Measurements from ENCODE around the gene USP48. TPM values are rescaled to one million over a fixed set of nuclear protein-coding genes. Genes with fewer than 3 reads are reported as not detected.

USP48 gene
- total RNA-seq, 2 donors from 2014 or later: 72.8 to 130 TPM

- H3K9me3 Mint-ChIP-seq: no peaks in the 10 kb centered on the region
- H3K27ac Mint-ChIP-seq: no peak overlapping the region
- no peak for ATAC-seq
- no peaks in the 10 kb centered on the region for H3K4me1 Mint-ChIP-seq (ENCODE audit: low read depth in 2 of 2)
- no peaks in the 10 kb centered on the region for H3K36me3 Mint-ChIP-seq
- DNase-seq (ENCODE audit: low spot score): peak; percentile 26
- H3K4me3 Mint-ChIP-seq: no peak overlapping the region
- H3K27me3 Mint-ChIP-seq: peaks cover 7 to 9% of the 10 kb centered on the region in 2 donors
These were observed 116.2 kb downstream of the USP48 start for GRCh38 chr1:21666576-21667320.

GRCh38 chr1:21665711-21666575 is 117.0 kb downstream of the USP48 start:
- Mint-ChIP-seq H3K9me3 (no peaks in the 10 kb centered on the region), H3K27ac (no peak overlapping the region), H3K4me1 (ENCODE audit: low read depth in 2 of 2) (no peaks in the 10 kb centered on the region), H3K27me3 (peaks cover 7 to 13% of the 10 kb centered on the region in 2 donors), H3K36me3 (no peaks in the 10 kb centered on the region), H3K4me3 (no peak overlapping the region)
- no peak for DNase-seq (ENCODE audit: low spot score)
- ATAC-seq: no peak

- Mint-ChIP-seq H3K36me3 (no peaks in the 10 kb centered on the region), H3K27me3 (peaks cover 12 to 16% of the 10 kb centered on the region in 2 donors), H3K4me1 (ENCODE audit: low read depth in 2 of 2) (no peaks in the 10 kb centered on the region), H3K9me3 (no peaks in the 10 kb centered on the region), H3K4me3 (no peak overlapping the region), H3K27ac (no peak overlapping the region)
- no peak for DNase-seq (ENCODE audit: low spot score)
- ATAC-seq: no peak
These were observed 118.0 kb downstream of the USP48 start for GRCh38 chr1:21664806-21665588.

- no peak for DNase-seq (ENCODE audit: low spot score)
- Mint-ChIP-seq H3K36me3 (no peaks in the 10 kb centered on the region), H3K9me3 (no peaks in the 10 kb centered on the region), H3K4me3 (no peak overlapping the region), H3K27me3 (peaks cover 12 to 18% of the 10 kb centered on the region in 2 donors), H3K27ac (no peak overlapping the region), H3K4me1 (ENCODE audit: low read depth in 2 of 2) (peaks cover 0 to 4% of the 10 kb centered on the region in 2 donors)
- no peak for ATAC-seq
These were observed 118.8 kb downstream of the USP48 start for GRCh38 chr1:21663951-21664805.

- Mint-ChIP-seq H3K36me3 (no peaks in the 10 kb centered on the region), H3K27ac (no peak overlapping the region), H3K9me3 (no peaks in the 10 kb centered on the region), H3K4me3 (no peak overlapping the region), H3K27me3 (peaks cover 12 to 18% of the 10 kb centered on the region in 2 donors), H3K4me1 (ENCODE audit: low read depth in 2 of 2) (peaks cover 0 to 4% of the 10 kb centered on the region in 2 donors)
- ATAC-seq: no peak
- DNase-seq (ENCODE audit: low spot score): no peak
These were observed 119.5 kb downstream of the USP48 start for GRCh38 chr1:21663248-21663950.

GRCh38 chr1:21662426-21663247 is 120.3 kb downstream of the USP48 start:
- ATAC-seq (no peak), DNase-seq (ENCODE audit: low spot score) (no peak)
- H3K9me3 Mint-ChIP-seq: no peaks in the 10 kb centered on the region
- H3K27ac Mint-ChIP-seq: no peak overlapping the region
- H3K4me1 Mint-ChIP-seq (ENCODE audit: low read depth in 2 of 2): peaks cover 0 to 4% of the 10 kb centered on the region in 2 donors
- no peak overlapping the region for H3K4me3 Mint-ChIP-seq
- H3K27me3 Mint-ChIP-seq: peaks cover 12 to 16% of the 10 kb centered on the region in 2 donors
- no peaks in the 10 kb centered on the region for H3K36me3 Mint-ChIP-seq

- H3K4me1 Mint-ChIP-seq (ENCODE audit: low read depth in 2 of 2): peaks cover 0 to 4% of the 10 kb centered on the region in 2 donors
- DNase-seq (ENCODE audit: low spot score) (no peak), ATAC-seq (no peak)
- no peak overlapping the region for H3K4me3 Mint-ChIP-seq
- no peaks in the 10 kb centered on the region for H3K9me3 Mint-ChIP-seq
- H3K27ac Mint-ChIP-seq: no peak overlapping the region
- peaks cover 12 to 19% of the 10 kb centered on the region in 2 donors for H3K27me3 Mint-ChIP-seq
- no peaks in the 10 kb centered on the region for H3K36me3 Mint-ChIP-seq
These were observed 121.1 kb downstream of the USP48 start for GRCh38 chr1:21661886-21662285.

- no peak for ATAC-seq
- DNase-seq (ENCODE audit: low spot score): no peak
- Mint-ChIP-seq H3K36me3 (no peaks in the 10 kb centered on the region), H3K4me1 (ENCODE audit: low read depth in 2 of 2) (peaks cover 0 to 4% of the 10 kb centered on the region in 2 donors), H3K9me3 (no peaks in the 10 kb centered on the region), H3K27ac (peak overlapping the region in 1 of 2 donors; percentile 60), H3K4me3 (peak overlapping the region; percentile 25), H3K27me3 (peaks cover 12 to 20% of the 10 kb centered on the region in 2 donors)
These were observed 123.0 kb downstream of the USP48 start for GRCh38 chr1:21659924-21660326.

- H3K27ac Mint-ChIP-seq: peak overlapping the region in 1 of 2 donors; percentile 60
These were observed 123.6 kb downstream of the USP48 start for GRCh38 chr1:21659099-21659923.

GRCh38 chr1:21657456-21658190 is 125.3 kb downstream of the USP48 start:
- peaks cover 5 to 21% of the 10 kb centered on the region in 2 donors for H3K27me3 Mint-ChIP-seq
- H3K4me1 Mint-ChIP-seq (ENCODE audit: low read depth in 2 of 2): peaks cover under 1 to 4% of the 10 kb centered on the region in 2 donors
- H3K27ac Mint-ChIP-seq: no peak overlapping the region
- no peak for DNase-seq (ENCODE audit: low spot score)
- H3K4me3 Mint-ChIP-seq: no peak overlapping the region
- H3K9me3 Mint-ChIP-seq: no peaks in the 10 kb centered on the region
- H3K36me3 Mint-ChIP-seq: no peaks in the 10 kb centered on the region
- no peak for ATAC-seq

More at GRCh38 chr1:21659099-21659923, 123.6 kb downstream of the USP48 start:
- Mint-ChIP-seq H3K9me3 (no peaks in the 10 kb centered on the region), H3K27me3 (peaks cover 8 to 21% of the 10 kb centered on the region in 2 donors), H3K4me3 (peak overlapping the region; percentile 25), H3K4me1 (ENCODE audit: low read depth in 2 of 2) (peaks cover 0 to 4% of the 10 kb centered on the region in 2 donors), H3K36me3 (no peaks in the 10 kb centered on the region)
- peak; percentile 83 to 86 for ATAC-seq
- peak; percentile 83 for DNase-seq (ENCODE audit: low spot score)

Data from natural killer cell treated with Interleukin-12 subunit alpha and Interleukin-12 subunit beta and Interleukin-15 and Interleukin-18, amount 100 ng/mL, for 72 hours (primary cell).